HUES6 (cell line): ENCODE results near the gene UBAC2.
"Not testable (repeated sequence)": the region's sequence is repeated elsewhere in the genome, so short reads cannot be mapped to it uniquely, and the experiment has no call there.

Source experiments
- H3K27ac ChIP-seq: 2 replicates; pipeline ENCODE4 v1.7.0; 2013; ENCODE audit warnings: low read depth, mild to moderate bottlenecking, low read length, inconsistent platforms
- H3K27me3 ChIP-seq: 2 replicates; pipeline ENCODE4 v1.6.1; 2013; ENCODE audit warnings: low read length; ENCODE audit not compliant: control insufficient read depth, insufficient read depth
- H3K36me3 ChIP-seq: 2 replicates; pipeline ENCODE4 v1.6.1; 2013; ENCODE audit warnings: low read length; ENCODE audit not compliant: control insufficient read depth, insufficient read depth
- H3K4me1 ChIP-seq: 2 replicates; pipeline ENCODE4 v1.6.1; 2013; ENCODE audit warnings: low read length; ENCODE audit not compliant: control insufficient read depth, insufficient read depth
- H3K4me3 ChIP-seq: 2 replicates; pipeline ENCODE4 v1.5.1; 2013; ENCODE audit warnings: low read depth, low read length
- H3K9ac ChIP-seq: one replicate; pipeline ENCODE4 v1.6.1; 2013; ENCODE audit warnings: mild to moderate bottlenecking, low read length
- H3K9me3 ChIP-seq: 2 replicates; pipeline ENCODE4 v1.6.1; 2013; ENCODE audit warnings: low read depth, low read length; ENCODE audit not compliant: control insufficient read depth, insufficient read depth

UBAC2 gene

GRCh38 chr13:99386911-99387788, 186.5 kb downstream of the UBAC2 start:
- Histone ChIP-seq H3K4me3 (no peak overlapping the region), H3K9ac (no peak overlapping the region), H3K36me3 (peaks cover 12% of the 10 kb centered on the region), H3K27ac (no peak overlapping the region), H3K27me3 (no peaks in the 10 kb centered on the region), H3K9me3 (no peaks in the 10 kb centered on the region), H3K4me1 (peaks cover 18% of the 10 kb centered on the region)

DNA sequence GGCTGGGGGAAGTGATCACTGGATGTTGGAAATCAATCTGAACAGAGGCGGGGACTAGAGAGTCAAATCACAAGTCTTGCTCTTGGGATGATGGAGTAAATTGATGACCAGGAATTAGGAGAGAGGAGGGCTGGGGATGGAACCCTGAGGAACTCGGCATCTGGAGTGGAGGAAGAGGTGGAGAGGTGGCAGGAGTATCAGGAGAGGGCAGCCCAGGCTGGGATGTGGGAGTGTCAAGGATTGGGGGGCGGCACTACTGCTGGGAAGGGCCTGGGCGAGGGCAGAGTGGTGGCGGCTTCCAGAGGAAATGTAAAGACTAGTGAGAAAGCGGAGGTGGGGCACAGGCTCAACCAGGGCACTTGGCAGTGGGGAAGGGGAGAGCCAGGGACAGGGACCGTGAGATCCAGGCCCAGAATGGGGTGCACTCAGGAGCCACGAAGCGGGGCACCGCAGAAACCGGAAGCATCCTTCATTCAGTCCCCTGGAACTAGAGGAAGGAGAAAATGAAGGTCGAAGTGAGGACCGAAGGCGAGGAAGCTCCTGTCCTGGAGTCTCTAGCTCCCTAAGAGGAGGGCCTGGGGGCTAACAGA, 187.8 kb downstream of the UBAC2 start:
- Histone ChIP-seq H3K4me3 (no peak overlapping the region), H3K36me3 (peaks cover 12% of the 10 kb centered on the region), H3K27ac (no peak overlapping the region), H3K9ac (no peak overlapping the region), H3K27me3 (no peaks in the 10 kb centered on the region), H3K4me1 (peaks cover 17% of the 10 kb centered on the region), H3K9me3 (no peaks in the 10 kb centered on the region)

DNA sequence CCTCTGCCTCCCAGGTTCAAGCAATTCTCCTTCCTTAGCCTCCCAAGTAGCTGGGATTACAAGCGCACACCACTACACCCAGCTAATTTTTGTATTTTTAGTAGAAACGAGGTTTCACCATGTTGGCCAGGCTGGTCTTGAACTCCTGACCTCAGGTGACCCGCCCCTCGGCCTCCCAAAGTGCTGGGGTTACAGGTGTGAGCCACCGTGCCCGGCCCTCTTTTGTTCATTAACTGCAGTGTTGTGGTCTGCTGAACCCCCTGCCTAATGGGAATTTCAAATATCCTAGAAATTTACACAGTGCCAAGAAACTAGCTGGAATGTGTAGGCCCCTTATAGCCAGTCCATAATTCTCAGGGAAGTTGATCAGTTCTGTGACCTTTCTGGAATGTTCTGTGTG, 188.4 kb downstream of the UBAC2 start:
- H3K9ac ChIP-seq, H3K4me3 ChIP-seq, H3K9me3 ChIP-seq, H3K27me3 ChIP-seq, H3K27ac ChIP-seq: not testable (repeated sequence)
- peaks cover 13% of the 10 kb centered on the region for H3K4me1 ChIP-seq
- peaks cover 12% of the 10 kb centered on the region for H3K36me3 ChIP-seq

- H3K27me3 ChIP-seq: no peaks in the 10 kb centered on the region
- peaks cover 12% of the 10 kb centered on the region for H3K36me3 ChIP-seq
- H3K27ac ChIP-seq: no peak overlapping the region
- peaks cover 13% of the 10 kb centered on the region for H3K4me1 ChIP-seq
- no peak overlapping the region for H3K9ac ChIP-seq
- H3K4me3 ChIP-seq: no peak overlapping the region
- H3K9me3 ChIP-seq: no peaks in the 10 kb centered on the region
Measured at GRCh38 chr13:99389520-99390304, 189.1 kb downstream of the UBAC2 start.

GRCh38 chr13:99390601-99391000, 189.9 kb downstream of the UBAC2 start:
- no peaks in the 10 kb centered on the region for H3K27me3 ChIP-seq
- H3K9me3 ChIP-seq: no peaks in the 10 kb centered on the region
- no peak overlapping the region for H3K9ac ChIP-seq
- H3K27ac ChIP-seq: no peak overlapping the region
- peaks cover 13% of the 10 kb centered on the region for H3K4me1 ChIP-seq
- H3K36me3 ChIP-seq: peaks cover 7% of the 10 kb centered on the region
- no peak overlapping the region for H3K4me3 ChIP-seq

- no peaks in the 10 kb centered on the region; the same call in 1 of the 2 replicates for H3K36me3 ChIP-seq
- H3K9me3 ChIP-seq: no peaks in the 10 kb centered on the region
- no peaks in the 10 kb centered on the region for H3K27me3 ChIP-seq
- H3K9ac ChIP-seq: no peak overlapping the region
- H3K4me1 ChIP-seq: peaks cover 3% of the 10 kb centered on the region; the same call in 1 of the 2 replicates
- H3K27ac ChIP-seq: no peak overlapping the region
- H3K4me3 ChIP-seq: no peak overlapping the region
Measured at GRCh38 chr13:99391781-99392469, 191.3 kb downstream of the UBAC2 start.

- H3K9ac ChIP-seq: no peak overlapping the region
- H3K27ac ChIP-seq: no peak overlapping the region
- H3K36me3 ChIP-seq: no peaks in the 10 kb centered on the region
- H3K27me3 ChIP-seq: no peaks in the 10 kb centered on the region
- H3K9me3 ChIP-seq: no peaks in the 10 kb centered on the region
- no peak overlapping the region for H3K4me3 ChIP-seq
- H3K4me1 ChIP-seq: no peaks in the 10 kb centered on the region
Measured at GRCh38 chr13:99392470-99393135, 191.9 kb downstream of the UBAC2 start.

GRCh38 chr13:99393391-99393790, 192.7 kb downstream of the UBAC2 start:
- not testable (repeated sequence) for H3K4me3 ChIP-seq, H3K9me3 ChIP-seq, H3K27me3 ChIP-seq, H3K27ac ChIP-seq, H3K36me3 ChIP-seq, H3K4me1 ChIP-seq, H3K9ac ChIP-seq

DNA sequence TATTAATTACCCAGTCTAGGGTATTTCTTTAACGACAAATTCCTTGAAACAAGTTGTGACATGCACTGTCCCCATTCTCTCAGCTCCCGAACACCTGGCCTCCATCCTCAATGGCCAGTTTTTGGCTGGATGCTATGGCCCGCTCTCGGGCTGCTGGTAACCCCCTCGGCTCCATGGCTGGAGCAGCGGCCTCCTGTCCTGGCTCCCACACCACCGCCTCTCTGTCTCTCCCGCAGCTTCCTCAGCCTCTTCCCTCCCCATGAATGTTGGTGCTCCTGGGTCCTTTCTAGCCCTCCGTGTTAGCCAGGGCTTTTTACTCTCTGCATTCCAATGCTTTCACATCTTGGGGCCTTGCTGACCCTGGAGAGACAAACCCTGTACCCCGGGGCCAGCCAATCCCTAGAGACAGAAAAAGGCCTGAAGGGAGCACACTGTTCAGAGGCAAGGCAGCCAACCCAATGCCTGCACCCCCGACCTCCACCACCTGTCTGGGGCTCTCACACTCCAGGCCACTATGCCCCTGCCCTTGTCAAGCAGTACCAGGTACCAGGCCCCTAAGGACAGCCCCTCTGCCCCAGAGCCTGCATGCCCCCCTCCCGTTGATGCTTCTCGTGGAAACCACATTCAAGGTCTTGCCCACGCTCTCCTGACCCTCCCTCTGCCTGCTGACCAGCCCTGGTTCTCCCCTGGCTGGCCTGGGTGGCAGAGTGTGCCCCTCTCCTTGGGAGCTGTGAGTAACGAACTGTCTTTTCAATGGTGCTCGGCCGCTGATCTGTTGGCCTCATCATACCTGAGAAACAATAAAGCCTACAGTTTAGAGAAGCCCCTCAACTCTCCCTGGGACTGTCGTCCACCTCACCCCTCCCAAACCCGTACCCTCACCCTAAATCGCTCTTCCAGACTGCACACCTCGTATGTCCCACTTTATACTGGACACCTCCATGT, 193.4 kb downstream of the UBAC2 start:
- H3K9ac ChIP-seq: no peak overlapping the region
- no peak overlapping the region for H3K4me3 ChIP-seq
- H3K36me3 ChIP-seq: no peaks in the 10 kb centered on the region
- H3K9me3 ChIP-seq: no peaks in the 10 kb centered on the region
- no peaks in the 10 kb centered on the region for H3K4me1 ChIP-seq
- no peak overlapping the region for H3K27ac ChIP-seq
- H3K27me3 ChIP-seq: no peaks in the 10 kb centered on the region
